SJSA1 (cell line): ENCODE measurements around the gene UPF2. TPM values are rescaled to one million over a fixed set of nuclear protein-coding genes. Genes with fewer than 3 reads are reported as not detected.

Experiments
- DNase-seq, 2 experiments: peaks; one replicate each; pipeline ENCODE4 v3.0.0-alpha.2; 2015 to 2020; ENCODE audit warnings: low spot score in 2 of 2, low read depth in 1 of 2
- H3K27ac ChIP-seq: fragments of 250-450 bp; sonication (Bioruptor Pico); 2 replicates; pipeline ENCODE4 v1.5.1; 2020; ENCODE audit warnings: mild to moderate bottlenecking, moderate library complexity
- H3K27me3 ChIP-seq: fragments of 250-450 bp; sonication (Bioruptor Pico); replicated peaks from 2 replicates; pipeline ENCODE4 v1.5.1; 2020; ENCODE audit warnings: mild to moderate bottlenecking, moderate library complexity
- H3K36me3 ChIP-seq: fragments of 250-450 bp; sonication (Bioruptor Pico); 2 replicates; pipeline ENCODE4 v1.5.1; 2020; ENCODE audit warnings: mild to moderate bottlenecking
- H3K4me1 ChIP-seq: fragments of 250-450 bp; sonication (Bioruptor Pico); replicated peaks from 2 replicates; pipeline ENCODE4 v1.6.1; 2021; ENCODE audit warnings: mild to moderate bottlenecking
- H3K4me3 ChIP-seq: fragments of 250-450 bp; sonication (Bioruptor Pico); 2 replicates; pipeline ENCODE4 v1.5.1; 2020; ENCODE audit warnings: mild to moderate bottlenecking
- H3K9me3 ChIP-seq: fragments of 250-450 bp; sonication (Bioruptor Pico); replicated peaks from 2 replicates; pipeline ENCODE4 v1.5.1; 2020; ENCODE audit warnings: mild to moderate bottlenecking
- total RNA-seq: library from RNA; depleted of rRNA; stranded (reverse); fragments of >200 nt; shearing (Covaris generic); gene quantifications from 2 replicates; pipeline ENCODE4 v1.2.3, GENCODE V29; 2014

UPF2 gene
- total RNA-seq, 1 experiment from 2014 or later: 18.6 TPM

DNA sequence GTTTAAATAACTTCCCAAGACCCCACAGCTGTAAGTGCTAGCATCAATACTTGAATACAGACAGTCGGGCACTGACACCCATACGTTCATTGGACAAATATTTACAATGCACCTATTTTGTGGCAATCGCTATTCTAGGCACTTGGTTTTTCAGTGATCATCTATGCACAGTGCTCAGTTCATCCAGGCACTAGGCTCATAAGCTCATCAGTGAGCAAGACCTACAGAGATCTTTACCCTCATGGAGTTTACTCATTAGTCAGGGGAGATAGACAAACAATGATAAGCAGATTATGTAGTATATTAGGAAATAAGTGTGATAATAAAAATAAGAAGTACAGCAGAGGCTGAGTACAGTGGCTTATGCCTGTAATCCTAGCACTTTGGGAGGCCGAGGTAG, 18.5 kb upstream of the UPF2 start:
- Histone ChIP-seq H3K4me1 (no peaks in the 10 kb centered on the region), H3K4me3 (no peak overlapping the region), H3K9me3 (no peaks in the 10 kb centered on the region), H3K27ac (no peak overlapping the region), H3K27me3 (no peaks in the 10 kb centered on the region; the same call in 1 of the 2 replicates), H3K36me3 (no peaks in the 10 kb centered on the region)
- no peak for DNase-seq

DNA sequence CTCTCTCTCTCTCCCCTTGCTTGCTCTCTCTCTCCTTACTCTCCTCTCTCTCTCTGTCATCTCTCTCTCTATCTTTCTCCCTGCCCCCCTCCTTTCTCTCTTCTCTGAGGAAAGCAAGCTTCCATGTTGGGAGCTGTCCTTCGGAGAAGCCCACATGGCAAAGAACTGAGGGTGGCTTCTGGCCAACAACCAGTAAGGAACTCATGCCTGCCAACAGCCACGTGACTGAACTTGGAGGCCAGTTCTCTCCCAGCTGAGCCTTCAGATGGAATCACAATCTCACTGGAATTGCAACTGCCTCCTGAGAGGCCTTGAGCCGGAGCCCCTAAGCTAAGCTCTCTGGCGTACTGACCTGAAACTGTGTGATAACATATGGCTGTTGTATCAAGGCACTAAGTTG, 14.1 kb upstream of the UPF2 start:
- H3K27me3 ChIP-seq: no peaks in the 10 kb centered on the region; the same call in 1 of the 2 replicates
- no peak for DNase-seq
- H3K36me3 ChIP-seq: no peaks in the 10 kb centered on the region
- H3K9me3 ChIP-seq: no peaks in the 10 kb centered on the region
- no peak overlapping the region for H3K27ac ChIP-seq
- H3K4me3 ChIP-seq: no peak overlapping the region
- no peaks in the 10 kb centered on the region for H3K4me1 ChIP-seq

DNA sequence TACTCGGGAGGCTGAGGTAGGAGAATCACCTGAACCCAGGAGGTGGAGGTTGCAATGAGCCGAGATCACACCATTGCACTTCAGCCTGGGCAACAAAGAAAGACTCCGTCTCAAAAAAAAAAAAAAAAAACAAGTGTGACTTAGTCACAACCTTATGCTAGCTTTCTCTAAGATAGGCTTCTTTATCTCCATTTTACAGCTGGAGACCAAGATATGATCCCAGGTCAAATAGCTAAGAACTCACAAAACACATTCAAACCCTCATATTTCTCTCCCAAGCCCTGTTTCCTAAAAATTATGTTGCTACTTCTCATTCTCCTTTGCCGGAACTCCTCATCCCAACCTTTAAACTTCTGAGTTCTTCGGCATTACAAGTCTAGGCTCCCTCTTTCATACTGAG, 13.1 kb upstream of the UPF2 start:
- Histone ChIP-seq H3K9me3 (no peaks in the 10 kb centered on the region), H3K27ac (no peak overlapping the region), H3K4me1 (no peaks in the 10 kb centered on the region), H3K36me3 (no peaks in the 10 kb centered on the region), H3K4me3 (no peak overlapping the region), H3K27me3 (no peaks in the 10 kb centered on the region)
- DNase-seq: no peak

DNA sequence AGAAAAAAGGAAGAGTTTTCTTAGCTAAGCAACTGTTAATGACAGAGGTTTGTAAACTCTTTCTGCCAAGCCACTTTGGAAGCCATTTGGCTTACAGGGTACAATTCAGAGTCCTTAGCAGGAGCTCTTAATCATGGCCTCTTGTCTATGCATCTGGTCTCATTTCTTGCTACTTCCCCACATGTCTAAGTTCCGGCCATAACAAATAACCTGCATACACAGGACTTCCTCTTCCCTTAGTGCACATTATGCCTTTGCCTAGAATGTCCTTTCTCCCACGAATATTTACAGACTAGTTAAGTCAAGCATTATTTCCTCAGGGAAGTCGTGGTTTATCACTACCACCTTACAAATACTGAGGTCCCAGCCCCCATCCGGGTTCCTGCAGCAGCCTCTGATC, 8.6 kb upstream of the UPF2 start:
- H3K4me1 ChIP-seq: no peaks in the 10 kb centered on the region
- no peak overlapping the region for H3K27ac ChIP-seq
- H3K27me3 ChIP-seq: no peaks in the 10 kb centered on the region
- DNase-seq: no peak
- no peak overlapping the region for H3K4me3 ChIP-seq
- no peaks in the 10 kb centered on the region for H3K9me3 ChIP-seq
- H3K36me3 ChIP-seq: no peaks in the 10 kb centered on the region

DNA sequence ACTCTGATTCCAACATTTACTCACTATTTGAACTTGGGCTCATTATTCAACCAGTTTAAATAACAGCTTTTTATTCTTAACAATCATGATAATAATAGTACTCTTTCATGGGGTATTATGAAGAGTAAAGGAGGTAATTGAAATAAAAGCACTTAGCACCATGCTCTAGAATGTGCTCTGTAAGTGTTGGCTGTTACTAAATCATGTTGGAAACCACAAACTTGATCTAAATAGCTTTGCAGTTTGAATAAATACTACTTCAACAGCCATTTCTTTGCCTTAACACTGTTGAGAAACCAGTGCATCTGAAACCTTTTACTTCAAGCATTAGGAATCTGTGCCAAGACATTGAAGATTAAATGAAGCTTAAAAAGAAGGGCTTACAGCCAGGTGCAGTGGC, 7.9 kb upstream of the UPF2 start:
- H3K4me3 ChIP-seq: no peak overlapping the region
- H3K36me3 ChIP-seq: no peaks in the 10 kb centered on the region
- H3K9me3 ChIP-seq: no peaks in the 10 kb centered on the region
- no peaks in the 10 kb centered on the region for H3K27me3 ChIP-seq
- DNase-seq: no peak
- no peaks in the 10 kb centered on the region for H3K4me1 ChIP-seq
- H3K27ac ChIP-seq: no peak overlapping the region

DNA sequence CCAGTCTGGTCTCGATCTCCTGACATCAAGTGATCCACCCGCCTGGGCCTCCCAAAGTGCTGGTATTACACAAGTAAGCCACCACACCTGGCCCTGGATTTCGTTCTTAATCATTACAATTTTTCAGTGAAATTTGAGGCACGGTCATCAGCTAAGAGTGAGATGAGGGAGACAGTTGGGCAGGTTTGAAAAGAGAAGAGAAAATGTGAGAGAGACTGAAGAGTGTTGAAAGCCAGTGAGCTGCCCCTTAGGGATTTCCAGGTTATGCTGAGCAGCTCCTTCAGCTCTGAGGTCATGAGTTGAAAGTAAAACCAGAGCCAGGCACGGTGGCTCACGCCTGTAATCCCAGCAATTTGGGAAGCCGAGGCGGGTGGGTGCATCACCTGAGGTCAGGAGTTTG, 5.9 kb upstream of the UPF2 start:
- no peaks in the 10 kb centered on the region for H3K36me3 ChIP-seq
- peaks cover 2% of the 10 kb centered on the region for H3K4me1 ChIP-seq

DNA sequence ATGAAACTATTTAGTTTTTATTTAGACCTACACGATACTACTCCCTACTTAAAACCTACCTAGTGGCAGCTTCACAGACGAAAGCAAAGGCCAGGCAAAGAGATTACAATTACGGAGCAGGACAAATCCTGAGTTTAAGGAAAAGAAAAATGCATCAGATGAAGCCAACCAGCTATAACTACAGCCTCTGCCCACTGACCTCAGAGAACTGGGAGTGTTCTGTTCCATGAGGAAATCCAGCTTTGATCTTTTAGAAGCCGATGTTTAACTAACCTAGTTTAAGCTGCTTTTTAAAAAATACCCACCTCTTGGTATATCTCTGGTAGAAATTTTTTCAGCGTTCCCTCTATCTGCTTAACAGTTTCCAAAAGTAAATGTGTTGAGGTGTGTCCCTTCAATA, 3.0 kb upstream of the UPF2 start:
- Histone ChIP-seq H3K27ac (no peak overlapping the region), H3K36me3 (peaks cover 7% of the 10 kb centered on the region; the same call in 1 of the 2 replicates), H3K9me3 (no peaks in the 10 kb centered on the region), H3K4me1 (peaks cover 14% of the 10 kb centered on the region), H3K27me3 (no peaks in the 10 kb centered on the region), H3K4me3 (no peak overlapping the region)
- no peak for DNase-seq

More for the DNA sequence above, 5.9 kb upstream of the UPF2 start:
- DNase-seq: no peak
- H3K27me3 ChIP-seq: no peaks in the 10 kb centered on the region
- H3K27ac ChIP-seq: no peak overlapping the region
- no peaks in the 10 kb centered on the region for H3K9me3 ChIP-seq
- no peak overlapping the region for H3K4me3 ChIP-seq

DNA sequence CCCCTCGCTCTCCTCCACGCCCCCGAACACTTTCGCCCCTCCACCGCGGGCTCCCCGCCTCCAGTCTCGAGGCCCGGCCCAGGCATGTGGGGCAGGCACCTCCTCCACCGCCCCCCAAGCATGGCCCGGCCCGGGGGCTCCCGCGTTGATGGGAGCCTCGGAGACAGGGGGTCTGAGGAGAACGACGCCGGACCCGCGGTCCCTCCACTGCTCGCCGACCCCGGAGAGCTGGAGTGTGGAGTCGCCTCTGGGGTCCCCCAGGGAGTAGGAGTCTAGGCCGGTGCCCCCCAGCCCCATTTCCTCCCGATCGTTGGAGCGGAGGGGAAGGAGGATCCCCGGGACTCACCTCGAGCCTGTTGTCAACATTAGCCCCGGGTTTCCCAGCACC, 206 bp downstream of the UPF2 start:
- H3K27ac ChIP-seq: peak overlapping the region; percentile 100
- peaks cover 8% of the 10 kb centered on the region; the same call in 1 of the 2 replicates for H3K36me3 ChIP-seq
- no peaks in the 10 kb centered on the region for H3K9me3 ChIP-seq
- H3K4me3 ChIP-seq: peak overlapping the region; percentile 90
- no peaks in the 10 kb centered on the region for H3K27me3 ChIP-seq
- DNase-seq: peak in 1 of 2 experiments; percentile 49
- H3K4me1 ChIP-seq: peaks cover 15% of the 10 kb centered on the region

DNA sequence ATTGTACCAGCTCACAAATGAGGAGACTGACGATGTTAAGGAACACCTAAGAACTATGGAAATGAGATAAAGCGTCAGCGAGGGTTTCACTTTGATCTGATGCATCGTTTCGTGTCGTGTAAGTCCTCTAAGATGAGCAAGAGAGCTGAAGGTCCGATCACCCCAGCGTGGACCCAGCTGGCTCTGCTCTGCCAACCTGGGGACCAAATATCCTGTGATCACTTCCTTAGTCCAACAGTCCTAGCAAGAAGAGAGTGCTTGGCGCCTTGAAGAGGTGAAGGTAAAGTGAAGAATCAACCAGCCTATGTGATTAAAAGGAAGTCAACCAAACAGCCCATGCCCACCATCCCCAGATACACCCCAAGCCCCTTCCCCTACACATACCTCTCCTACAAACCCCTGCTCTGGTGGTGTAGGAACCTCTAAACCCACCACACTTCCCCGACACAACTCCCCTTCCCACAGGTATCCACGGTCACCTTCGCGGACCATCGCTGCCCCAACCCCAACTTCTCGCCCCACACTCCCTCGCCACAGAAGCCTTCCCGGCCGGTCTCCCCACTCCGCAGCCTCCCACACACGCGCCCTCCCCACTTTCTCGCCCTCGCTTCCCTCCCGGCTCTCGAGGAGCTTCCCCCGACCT, 722 bp downstream of the UPF2 start:
- Histone ChIP-seq H3K36me3 (peaks cover 8% of the 10 kb centered on the region; the same call in 1 of the 2 replicates), H3K27ac (peak overlapping the region; percentile 100; the same call in 1 of the 2 replicates), H3K27me3 (no peaks in the 10 kb centered on the region), H3K4me1 (peaks cover 15% of the 10 kb centered on the region), H3K4me3 (peak overlapping the region; percentile 90), H3K9me3 (no peaks in the 10 kb centered on the region)
- peak in 1 of 2 experiments; percentile 28 for DNase-seq

DNA sequence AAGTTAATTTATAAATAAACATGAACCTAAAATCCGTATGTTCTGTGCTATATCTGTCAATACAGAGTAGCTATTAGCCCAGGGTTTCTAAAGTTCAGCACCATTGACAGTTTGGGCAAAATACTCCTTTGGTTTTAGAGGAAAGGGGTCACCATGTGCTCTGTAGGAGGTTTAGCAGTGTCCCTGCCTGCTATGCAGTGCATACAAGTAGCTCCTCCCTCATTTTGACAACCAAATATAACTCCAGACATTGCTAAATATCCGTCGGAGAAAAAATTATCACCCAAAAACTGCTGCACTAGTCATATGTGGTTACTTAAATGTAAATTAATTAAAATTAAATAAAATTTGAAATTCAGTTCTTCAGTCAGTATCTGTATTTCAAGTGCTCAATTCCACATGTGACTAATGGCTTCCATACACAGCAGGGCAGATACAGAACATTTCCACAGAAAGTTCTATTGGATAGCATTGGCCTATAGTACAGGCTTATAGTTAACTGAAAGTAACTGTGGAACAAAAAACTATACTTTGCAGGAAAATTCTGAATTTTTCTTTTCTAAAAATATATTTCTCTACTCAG, 6.4 kb downstream of the UPF2 start:
- peaks cover 7% of the 10 kb centered on the region for H3K4me1 ChIP-seq
- H3K4me3 ChIP-seq: no peak overlapping the region
- DNase-seq: no peak
- H3K36me3 ChIP-seq: peaks cover 34% of the 10 kb centered on the region
- H3K27ac ChIP-seq: no peak overlapping the region
- no peaks in the 10 kb centered on the region for H3K27me3 ChIP-seq
- H3K9me3 ChIP-seq: no peaks in the 10 kb centered on the region

DNA sequence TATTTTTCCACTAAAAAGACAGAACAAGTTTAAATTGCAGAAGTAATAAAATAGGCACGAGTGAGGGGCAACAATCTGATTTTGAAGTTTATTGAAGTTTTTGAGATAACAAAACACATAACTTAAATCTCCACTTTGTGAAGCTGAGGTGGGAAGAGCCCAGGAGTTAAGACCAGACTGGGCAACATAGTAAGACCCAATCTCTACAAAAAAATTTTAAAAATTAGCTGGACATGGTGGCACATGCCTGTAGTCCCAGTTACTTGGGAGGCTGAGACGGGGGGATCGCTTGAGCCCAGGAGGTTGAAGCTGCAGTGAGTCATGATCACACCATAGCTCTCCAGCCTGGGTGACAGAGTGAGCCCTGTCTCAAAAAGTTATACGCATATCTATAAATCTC, 11.2 kb downstream of the UPF2 start:
- no peaks in the 10 kb centered on the region for H3K4me1 ChIP-seq

DNA sequence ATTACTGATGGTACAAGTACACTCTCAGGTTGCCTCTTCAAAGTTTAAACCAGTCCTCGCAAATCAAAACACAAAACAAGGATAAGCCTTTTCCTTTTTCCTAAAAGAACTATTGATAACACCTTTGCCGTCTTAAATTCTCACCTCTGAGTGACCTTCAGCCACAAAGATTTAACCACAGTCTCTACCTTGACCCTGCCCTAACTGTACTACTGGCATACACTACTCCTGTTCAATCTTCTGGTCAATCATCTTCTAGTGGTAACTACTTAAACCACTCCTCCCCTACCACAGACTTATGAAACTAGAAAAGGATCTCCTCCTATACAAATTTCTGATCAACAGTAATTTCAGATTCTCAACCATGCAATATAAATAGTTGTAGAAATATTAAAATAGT, 15.1 kb downstream of the UPF2 start:
- H3K9me3 ChIP-seq: no peaks in the 10 kb centered on the region
- H3K27ac ChIP-seq: no peak overlapping the region
- no peak for DNase-seq
- no peaks in the 10 kb centered on the region for H3K4me1 ChIP-seq
- peaks cover 32% of the 10 kb centered on the region for H3K36me3 ChIP-seq
- H3K27me3 ChIP-seq: no peaks in the 10 kb centered on the region
- no peak overlapping the region for H3K4me3 ChIP-seq

More for the DNA sequence above, 11.2 kb downstream of the UPF2 start:
- Histone ChIP-seq H3K36me3 (peaks cover 54% of the 10 kb centered on the region), H3K27me3 (no peaks in the 10 kb centered on the region), H3K4me3 (no peak overlapping the region), H3K9me3 (no peaks in the 10 kb centered on the region), H3K27ac (no peak overlapping the region)
- no peak for DNase-seq

DNA sequence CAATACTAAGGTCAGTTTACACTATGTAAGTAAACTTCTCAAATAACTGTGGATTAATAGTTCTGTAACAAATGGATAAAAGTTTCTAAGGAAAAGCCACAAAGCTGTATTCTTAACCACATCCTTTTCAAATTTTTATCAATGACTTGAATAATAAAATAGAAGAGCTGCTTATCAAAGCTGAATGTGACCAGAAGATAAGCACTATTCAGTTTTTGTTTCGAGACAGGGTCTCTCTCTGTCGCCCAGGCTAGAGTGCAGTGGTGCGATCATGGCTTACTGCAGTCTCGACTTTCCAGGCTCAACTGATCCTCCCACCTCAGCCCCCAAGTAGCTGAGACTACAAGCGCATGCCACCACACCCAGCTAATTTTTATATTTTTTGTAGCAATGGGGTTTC, 17.0 kb downstream of the UPF2 start:
- peaks cover 26% of the 10 kb centered on the region for H3K36me3 ChIP-seq
- no peak overlapping the region for H3K27ac ChIP-seq
- DNase-seq: no peak

DNA sequence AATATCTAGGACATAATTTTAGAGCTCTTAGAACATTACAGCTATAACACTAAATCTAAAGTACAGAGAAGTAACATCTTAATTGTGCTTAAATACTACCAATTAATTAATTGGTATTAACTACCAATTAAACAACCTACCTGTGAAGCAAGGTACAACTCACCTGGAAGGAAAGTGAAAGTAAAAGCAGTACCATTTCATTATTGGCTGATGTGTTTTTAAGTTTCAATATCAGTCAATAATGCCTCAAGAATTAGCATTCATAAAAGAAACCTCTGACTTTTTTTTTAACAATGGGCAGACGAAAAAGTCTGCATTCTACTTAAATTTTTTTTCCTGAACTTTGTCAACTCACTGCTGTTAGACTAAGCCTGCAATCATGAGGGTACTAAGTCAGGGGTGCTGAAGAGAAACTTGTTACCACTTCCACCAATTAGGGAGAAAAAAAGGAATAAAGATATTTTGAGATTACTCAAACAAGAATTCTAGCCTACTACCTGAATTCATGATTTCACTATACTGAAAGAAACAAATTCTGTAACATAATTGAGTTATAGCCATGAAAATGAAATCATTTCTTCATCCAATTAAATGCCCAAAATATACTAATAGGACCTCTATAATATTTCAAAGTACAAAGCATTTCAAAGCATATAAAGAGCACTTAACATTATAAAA, 19.9 kb downstream of the UPF2 start:
- Histone ChIP-seq H3K4me1 (no peaks in the 10 kb centered on the region), H3K27me3 (no peaks in the 10 kb centered on the region), H3K27ac (no peak overlapping the region), H3K9me3 (no peaks in the 10 kb centered on the region), H3K36me3 (peaks cover 10% of the 10 kb centered on the region), H3K4me3 (no peak overlapping the region)
- DNase-seq: no peak

More for the DNA sequence above, 17.0 kb downstream of the UPF2 start:
- no peak overlapping the region for H3K4me3 ChIP-seq
- no peaks in the 10 kb centered on the region for H3K4me1 ChIP-seq
- H3K27me3 ChIP-seq: no peaks in the 10 kb centered on the region
- H3K9me3 ChIP-seq: no peaks in the 10 kb centered on the region
